ENCODE results near the gene TTF1. TPM values are rescaled to one million over a fixed set of nuclear protein-coding genes. Genes with fewer than 3 reads are reported as not detected.
A peak's percentile ranks its signal among the peaks of the same experiment; 100 is the strongest.

The TTF1 gene
- total and polyA plus RNA-seq, 9 of the 15 experiments (the other 6 are each of a cell fraction or from before 2014, with no cell fraction given), result 9.0 to 18.5 (median 15.8) TPM

DNA sequence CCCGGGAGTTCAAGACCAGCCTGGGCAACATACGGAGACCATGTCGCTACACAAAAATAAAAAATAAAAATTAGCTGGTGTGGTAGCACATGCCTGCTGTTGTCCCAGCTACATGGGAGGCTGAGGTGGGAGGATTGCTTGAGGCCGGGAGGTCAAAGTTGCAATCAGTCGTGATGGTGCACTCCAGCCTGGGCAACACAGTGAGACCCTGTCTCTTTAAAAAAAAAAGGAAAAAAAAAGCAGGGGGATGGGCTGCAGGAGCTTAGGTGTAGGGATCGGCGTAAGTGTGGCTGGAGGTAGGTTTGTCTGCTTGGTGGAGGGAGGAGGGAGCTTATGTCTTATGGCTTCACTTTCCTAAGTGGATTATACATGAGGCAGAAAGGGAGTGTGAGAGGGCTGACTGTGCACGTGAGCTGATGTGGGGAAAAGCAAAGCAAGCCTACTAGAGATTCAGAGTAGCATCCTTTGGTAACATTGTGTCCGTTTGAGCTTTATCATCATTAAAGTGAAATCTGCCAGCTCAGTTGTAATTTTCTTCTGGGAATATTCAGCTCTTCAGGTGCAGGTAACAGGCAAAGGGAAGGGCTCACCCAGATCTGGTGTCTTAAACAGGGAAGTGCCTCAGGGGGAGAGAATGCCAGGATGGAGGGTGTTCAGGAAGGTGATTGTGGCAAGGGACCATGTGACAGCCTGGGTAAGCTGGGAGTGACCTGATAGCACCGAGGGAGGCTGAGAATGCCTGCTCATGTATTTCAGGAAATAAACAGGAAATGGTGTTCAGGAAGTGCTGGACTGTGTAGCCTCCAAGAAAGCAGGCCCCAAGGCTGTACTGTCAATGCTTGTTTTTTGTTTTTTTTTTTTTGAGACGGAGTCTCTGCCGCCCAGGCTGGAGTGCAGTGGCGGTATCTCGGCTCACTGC, 34.2 kb downstream of the TTF1 start (continued):
- TF ChIP-seq LARP7 (IDR thresholded peaks at IDR 0.05), result no peak
- TF ChIP-seq, protein P1, sequence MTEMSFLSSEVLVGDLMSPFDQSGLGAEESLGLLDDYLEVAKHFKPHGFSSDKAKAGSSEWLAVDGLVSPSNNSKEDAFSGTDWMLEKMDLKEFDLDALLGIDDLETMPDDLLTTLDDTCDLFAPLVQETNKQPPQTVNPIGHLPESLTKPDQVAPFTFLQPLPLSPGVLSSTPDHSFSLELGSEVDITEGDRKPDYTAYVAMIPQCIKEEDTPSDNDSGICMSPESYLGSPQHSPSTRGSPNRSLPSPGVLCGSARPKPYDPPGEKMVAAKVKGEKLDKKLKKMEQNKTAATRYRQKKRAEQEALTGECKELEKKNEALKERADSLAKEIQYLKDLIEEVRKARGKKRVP (CRISPR knock-in tag; IDR thresholded peaks at IDR 0.05), result no peak
- TF ChIP-seq MTF1 (CRISPR knock-in tag; IDR thresholded peaks at IDR 0.05; ENCODE audit: borderline replicate concordance), result no peak
- no peak for TF ChIP-seq HLTF (IDR thresholded peaks at IDR 0.05)
- TF ChIP-seq MNT (conservative IDR thresholded peaks at IDR 0.05), result no peak
- TF ChIP-seq ZNF3 (CRISPR knock-in tag; IDR thresholded peaks at IDR 0.05), result no peak
- TF ChIP-seq ZFP91 (CRISPR knock-in tag; IDR thresholded peaks at IDR 0.05), result no peak
- no peak for TF ChIP-seq ZFP36 (IDR thresholded peaks at IDR 0.05; ENCODE audit: low read depth, low read length, partially characterized antibody)
- TF ChIP-seq ESRRB (CRISPR knock-in tag; IDR thresholded peaks at IDR 0.05; ENCODE audit: borderline replicate concordance), result no peak
- TF ChIP-seq ZNF589 (CRISPR knock-in tag; IDR thresholded peaks at IDR 0.05; ENCODE audit: low read depth), result no peak
- TF ChIP-seq TRIM28 (IDR thresholded peaks at IDR 0.05), result no peak
- TF ChIP-seq SPI1 (IDR thresholded peaks at IDR 0.05; ENCODE audit: borderline replicate concordance, low read depth, low read length), result no peak
- TF ChIP-seq ZNF143 (CRISPR knock-in tag; IDR thresholded peaks at IDR 0.05), result no peak
- TF ChIP-seq ZNF239 (CRISPR knock-in tag; IDR thresholded peaks at IDR 0.05), result no peak
- TF ChIP-seq ETV1 (tag; conservative IDR thresholded peaks at IDR 0.05; ENCODE audit: low read depth), result peak; percentile 58
- no peak for TF ChIP-seq TCFL5 (CRISPR knock-in tag; conservative IDR thresholded peaks at IDR 0.05)
- 0 out of 2 replicates have a peak, but pooled peaks have one; percentile 19 for TF ChIP-seq SMAD4 (CRISPR knock-in tag; conservative IDR thresholded peaks at IDR 0.05)
- no peak for TF ChIP-seq ZNF311 (CRISPR knock-in tag; IDR thresholded peaks at IDR 0.05)
- 0 out of 2 replicates have a peak, but pooled peaks have one; percentile 34 for TF ChIP-seq CBFA2T3 (IDR thresholded peaks at IDR 0.05)
- no peak for TF ChIP-seq POLR2A (conservative IDR thresholded peaks at IDR 0.05)
- peak; percentile 53; the same call in 1 of the 2 replicates for TF ChIP-seq GABPA (tag; conservative IDR thresholded peaks at IDR 0.05; ENCODE audit: low read depth)
- TF ChIP-seq KDM2B (CRISPR knock-in tag; IDR thresholded peaks at IDR 0.05), result no peak
- TF ChIP-seq HCFC1 (IDR thresholded peaks at IDR 0.05; ENCODE audit: low read depth, low read length), result no peak
- TF ChIP-seq, protein P2, sequence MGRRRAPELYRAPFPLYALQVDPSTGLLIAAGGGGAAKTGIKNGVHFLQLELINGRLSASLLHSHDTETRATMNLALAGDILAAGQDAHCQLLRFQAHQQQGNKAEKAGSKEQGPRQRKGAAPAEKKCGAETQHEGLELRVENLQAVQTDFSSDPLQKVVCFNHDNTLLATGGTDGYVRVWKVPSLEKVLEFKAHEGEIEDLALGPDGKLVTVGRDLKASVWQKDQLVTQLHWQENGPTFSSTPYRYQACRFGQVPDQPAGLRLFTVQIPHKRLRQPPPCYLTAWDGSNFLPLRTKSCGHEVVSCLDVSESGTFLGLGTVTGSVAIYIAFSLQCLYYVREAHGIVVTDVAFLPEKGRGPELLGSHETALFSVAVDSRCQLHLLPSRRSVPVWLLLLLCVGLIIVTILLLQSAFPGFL (CRISPR knock-in tag; IDR thresholded peaks at IDR 0.05), result 0 out of 2 replicates have a peak, but pooled peaks have one; percentile 62
- no peak for TF ChIP-seq ZNF165 (CRISPR knock-in tag; IDR thresholded peaks at IDR 0.05; ENCODE audit: borderline replicate concordance)
- TF ChIP-seq BCOR (IDR thresholded peaks at IDR 0.05), result 0 out of 2 replicates have a peak, but pooled peaks have one; percentile 11

All from K562 (cell line).